Activated gamma-delta T cell (primary cell): Measurements from ENCODE around the gene DAB1.

Source experiments
- DNase-seq: peaks from one replicate; lab custom pipeline; 2025; lab: John Stamatoyannopoulos, UW

DAB1 gene

DNA sequence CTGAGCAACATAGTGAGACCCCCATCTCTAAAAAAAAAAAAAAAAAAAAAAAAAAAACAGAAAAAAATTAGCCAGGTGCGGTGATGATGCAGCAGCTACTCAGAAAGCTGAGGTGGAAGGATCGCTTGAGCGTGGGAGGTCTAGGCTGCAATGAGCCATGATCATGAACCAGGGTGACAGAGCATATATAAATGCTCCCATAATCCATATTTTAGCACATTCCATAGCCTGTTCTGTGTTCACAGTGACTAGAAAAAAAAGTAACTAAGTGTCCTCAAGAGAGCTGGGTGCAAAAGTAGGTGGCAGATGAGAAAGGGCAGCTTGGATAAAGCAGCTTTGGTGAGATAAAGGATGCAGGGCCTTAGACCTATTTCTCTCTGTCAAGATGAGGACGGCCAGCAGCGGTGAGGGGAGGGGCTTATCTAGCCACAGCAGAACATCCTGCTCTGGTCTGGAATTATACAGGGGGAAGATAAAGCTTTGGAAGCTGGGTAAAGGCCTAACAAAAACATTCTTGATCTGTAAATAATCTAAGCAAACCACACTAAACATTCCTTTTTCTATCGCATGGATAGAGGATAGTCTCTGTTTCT lies 205.3 kb downstream of the DAB1 start:
- DNase-seq = no peak

DNA sequence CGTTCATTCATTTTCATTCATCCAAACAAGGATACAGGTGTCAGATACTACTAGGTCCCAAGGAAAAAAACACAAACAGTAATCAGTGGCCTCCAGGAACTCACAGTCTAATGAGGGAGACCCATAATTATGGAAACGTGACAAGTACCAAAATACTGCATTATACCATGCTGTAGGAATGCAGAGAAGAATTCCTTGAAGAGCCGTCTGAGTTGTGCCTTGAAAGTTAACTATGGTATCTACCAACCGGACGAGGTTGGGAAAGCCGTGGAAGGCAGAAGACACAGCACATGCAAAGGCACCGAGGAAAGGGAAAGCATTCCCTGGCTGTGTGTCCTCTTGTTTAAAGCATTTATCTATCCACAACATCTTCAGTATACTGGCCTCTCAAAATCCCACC lies 206.0 kb downstream of the DAB1 start:
- no peak for DNase-seq

DNA sequence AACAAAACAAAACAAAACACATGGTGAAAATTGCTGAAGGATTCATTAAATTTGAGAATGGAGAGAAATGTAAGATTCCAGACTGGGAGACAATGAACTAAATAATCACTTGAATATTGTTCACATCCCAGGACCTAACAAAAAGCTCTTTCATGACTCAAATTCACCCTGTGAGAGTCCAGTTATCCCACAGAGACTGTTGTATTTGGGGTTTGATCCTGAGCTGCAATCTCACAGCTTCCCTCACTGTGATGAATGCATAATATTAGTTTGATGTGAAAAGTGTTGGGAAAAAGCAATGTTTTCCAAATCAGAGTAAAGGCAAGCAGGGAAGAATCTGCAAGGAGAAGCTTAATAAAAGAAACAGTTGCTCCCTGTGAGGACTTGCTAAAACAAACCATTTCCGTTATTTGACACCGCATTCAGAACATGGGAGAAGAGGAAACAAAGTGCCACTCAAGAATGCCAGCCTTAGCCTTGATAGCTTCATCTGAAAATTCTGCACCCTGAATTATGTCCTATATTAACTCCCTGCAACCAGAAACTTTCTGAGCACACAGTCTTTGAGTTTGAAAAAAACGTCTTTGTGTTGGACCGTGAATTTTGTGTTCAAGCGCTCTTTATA lies 208.8 kb downstream of the DAB1 start:
- DNase-seq = no peak

DNA sequence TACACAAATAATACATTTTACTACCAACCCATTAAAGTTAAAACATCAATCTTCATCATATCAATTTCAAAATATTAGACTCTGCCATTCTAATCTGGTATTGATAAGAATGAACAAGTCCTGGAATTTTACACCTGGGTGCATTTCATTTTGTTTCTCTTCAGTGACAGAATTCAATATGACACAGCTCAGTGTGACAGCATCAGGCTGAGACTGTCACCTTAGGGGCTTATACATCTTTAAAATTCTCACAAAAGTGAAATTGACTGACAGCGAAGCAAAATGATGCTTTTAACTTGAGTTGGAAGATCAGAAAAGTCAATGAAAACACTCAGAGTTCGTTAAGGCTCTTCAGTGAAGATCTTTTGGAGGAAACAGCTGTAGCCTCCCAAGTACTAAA lies 213.0 kb downstream of the DAB1 start:
- no peak for DNase-seq

DNA sequence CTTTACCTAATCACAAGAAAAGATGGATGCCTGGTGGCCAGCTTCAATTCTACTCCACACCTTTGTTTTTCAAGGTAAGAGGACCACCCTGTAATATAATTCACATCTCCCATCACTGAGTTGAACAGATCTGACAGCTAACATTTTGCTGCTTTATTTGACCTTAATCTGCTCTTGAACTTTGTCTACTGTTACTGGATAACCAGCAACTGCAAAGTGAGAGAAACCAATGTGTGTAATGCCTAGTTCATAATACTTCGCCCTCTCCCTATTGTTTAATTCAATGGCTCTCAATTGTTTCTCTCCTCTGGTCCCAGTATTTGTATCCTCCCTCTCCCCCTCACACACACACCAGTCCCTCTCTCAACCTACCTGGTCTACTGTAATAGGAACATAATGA lies 214.4 kb downstream of the DAB1 start:
- no peak for DNase-seq

DNA sequence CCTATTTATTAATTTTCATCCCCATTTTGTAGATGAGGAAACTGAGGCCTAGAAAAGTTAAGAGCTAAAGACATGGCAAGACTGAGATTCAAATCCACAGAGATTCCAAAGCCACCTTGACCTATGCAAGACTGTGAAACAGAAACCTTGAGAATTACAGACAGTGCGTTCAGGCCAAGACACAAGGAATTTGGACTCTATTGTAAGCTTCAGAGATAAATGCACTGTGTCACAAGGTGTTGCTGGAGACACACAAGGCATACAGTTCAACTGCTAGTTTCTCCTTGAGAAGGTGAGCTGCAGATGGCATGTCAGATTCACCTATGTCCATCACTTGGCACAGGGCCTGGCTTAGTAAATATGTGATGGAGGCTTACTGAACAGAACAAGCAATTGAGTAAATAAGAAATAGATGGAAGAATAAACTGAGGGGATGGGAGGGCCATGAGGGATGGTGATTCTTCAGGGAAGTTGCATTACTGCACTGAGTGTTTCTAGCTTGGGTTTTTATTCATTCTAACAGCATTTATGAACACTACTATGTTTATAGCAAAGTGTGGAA lies 215.0 kb downstream of the DAB1 start:
- DNase-seq = no peak

DNA sequence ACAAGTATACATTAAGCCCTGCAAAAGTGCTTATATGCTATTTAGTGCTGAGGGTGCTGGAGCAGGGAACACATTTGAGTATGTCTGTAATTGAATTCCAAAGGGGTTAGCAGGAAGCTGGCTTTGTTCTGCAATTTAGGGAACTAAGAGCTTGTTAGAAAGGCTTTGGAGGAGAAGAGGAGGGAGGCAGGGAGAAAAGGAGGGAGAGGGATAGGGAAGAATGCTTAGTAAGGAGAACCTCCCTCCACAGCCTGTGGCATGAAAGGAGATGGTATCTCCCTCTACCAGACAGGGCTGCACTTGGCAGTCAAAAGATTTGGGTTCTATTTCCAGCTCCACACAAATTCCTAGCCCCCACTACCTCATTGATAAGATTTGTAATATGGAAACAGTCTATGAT lies 217.8 kb downstream of the DAB1 start:
- DNase-seq = no peak

DNA sequence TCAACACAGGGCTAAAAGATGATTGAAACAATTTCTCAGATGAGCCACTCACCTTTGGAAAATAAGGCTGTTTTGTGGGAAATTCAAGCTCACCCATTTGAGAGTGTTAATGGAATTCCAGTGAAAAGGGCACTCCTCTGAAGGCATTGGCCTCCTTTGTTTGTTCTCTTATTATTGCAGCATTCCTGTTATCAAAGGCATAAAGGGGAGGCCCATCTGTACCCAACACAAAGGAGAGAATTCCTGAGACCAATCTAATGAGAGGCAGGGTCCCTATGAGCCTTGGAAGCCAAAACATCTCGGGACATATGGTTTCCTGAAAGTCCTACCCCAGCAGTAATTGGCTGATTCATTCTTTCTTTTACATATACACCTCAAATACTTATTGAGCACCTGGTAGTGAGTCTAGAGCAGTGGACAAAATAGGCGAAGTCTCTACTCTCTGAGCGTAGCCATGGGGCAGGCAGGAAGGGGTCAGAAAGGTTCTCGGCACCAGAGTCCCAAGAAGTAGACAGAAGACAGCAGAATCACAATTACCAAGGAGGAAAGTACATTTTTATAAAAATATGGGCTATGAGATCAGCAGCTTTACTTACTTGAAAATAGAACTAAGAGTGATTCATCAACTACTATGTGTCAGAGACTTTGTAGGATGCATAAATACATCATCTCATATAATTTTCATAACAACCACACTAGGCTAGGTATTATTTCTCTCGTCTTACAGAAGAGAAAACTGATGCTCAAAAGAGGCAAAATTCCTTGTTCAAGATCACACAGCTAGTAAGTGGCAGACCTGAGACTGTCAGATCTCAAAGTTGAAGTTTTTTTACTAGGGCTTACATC lies 218.7 kb downstream of the DAB1 start:
- no peak for DNase-seq

DNA sequence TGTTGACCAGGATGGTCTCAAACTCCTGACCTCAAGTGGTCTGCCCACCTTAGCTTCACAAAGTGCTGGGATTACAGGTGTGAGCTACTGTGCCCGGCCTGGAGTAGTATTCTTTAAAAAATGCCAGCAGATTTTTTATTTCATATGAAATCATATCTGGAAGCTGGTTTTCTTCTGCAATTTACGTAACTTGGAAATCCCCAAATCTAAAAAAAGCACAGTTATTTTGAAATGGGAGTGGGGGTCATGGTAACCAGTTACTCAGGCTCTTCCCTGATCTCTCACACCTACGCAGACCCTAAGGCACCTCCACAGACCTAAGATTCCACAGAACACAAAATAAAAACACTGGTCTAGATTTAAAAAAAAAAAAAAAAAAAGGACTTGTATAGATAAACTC lies 219.8 kb downstream of the DAB1 start:
- DNase-seq = no peak

DNA sequence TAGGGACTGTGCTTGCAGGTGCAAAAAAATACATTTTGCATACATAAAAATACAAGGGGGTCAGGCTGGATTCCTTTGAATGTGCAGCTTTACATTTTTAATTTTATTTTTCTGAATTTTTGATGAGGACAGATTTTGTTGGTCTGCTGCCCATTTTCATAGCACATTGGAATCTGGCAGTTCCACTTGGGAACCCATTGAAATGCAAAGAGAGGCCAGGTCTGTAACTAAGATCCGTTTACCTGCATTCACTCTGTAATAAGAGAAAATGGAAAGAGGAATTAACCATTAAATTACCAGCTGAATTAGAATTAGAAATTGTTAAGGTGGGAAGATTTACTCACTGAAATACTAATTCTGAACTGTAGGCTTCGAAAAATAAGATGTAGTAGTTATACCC lies 221.6 kb downstream of the DAB1 start:
- no peak for DNase-seq

DNA sequence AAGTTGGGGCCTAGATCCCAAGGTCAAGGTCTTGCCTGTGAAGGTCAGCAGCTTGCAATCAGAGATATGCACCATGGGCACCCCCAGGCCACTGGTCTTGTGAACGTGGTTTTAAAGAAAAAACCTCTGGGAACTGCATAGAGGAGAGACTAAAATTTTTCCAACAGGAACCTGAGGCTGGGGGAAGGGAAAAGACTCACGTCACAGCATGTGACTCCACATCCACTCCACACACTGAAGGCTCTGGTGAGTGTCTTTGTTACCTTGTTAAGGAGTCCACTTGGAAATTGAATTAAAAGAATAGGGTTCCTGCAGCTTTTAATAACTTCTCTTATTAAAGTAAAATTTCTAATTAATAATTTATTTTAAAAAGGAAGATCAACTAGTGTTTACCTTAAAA lies 224.9 kb downstream of the DAB1 start:
- no peak for DNase-seq

DNA sequence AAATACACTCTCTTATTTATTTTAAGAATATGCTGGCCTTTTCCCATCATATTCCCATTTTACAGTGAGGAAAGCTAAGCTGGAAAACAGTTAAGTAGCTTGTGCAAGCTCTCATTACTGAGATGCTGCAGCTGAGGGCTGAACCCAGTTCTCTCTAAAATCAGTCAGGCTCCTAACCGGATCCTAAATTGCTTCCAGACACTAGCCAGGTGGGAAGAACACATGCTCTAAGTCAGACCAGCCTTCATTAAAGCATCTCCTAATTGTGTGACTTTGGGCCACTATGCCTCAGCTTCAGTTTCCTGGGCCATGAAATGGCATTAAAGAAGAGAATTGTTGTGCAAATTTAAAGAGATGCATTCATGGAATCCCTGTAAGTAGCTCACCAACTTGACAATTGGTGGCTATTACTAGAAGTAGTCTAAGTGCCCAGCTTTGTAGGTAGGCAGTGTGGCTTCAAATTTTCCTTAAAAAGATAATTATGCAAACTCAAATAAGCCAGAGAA lies 228.4 kb downstream of the DAB1 start:
- DNase-seq = no peak

DNA sequence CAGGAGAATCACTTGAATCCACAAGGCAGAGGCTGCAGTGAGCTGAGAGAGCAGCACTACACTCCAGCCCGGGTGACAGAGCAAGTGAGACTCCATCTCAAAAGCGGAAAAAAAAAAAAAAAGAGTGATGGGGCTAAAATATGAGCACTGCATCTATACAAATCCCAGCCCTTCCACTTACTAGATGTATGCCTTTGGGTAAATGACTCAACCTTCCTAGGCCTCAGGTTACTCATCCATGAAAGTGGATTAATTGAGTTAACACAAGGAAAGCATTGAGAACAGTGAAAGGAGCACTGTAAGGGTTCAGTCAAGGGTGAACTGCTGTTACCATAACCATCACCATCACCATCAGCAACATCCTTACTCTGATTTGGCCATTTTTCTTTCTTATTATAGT lies 231.6 kb downstream of the DAB1 start:
- no peak for DNase-seq

DNA sequence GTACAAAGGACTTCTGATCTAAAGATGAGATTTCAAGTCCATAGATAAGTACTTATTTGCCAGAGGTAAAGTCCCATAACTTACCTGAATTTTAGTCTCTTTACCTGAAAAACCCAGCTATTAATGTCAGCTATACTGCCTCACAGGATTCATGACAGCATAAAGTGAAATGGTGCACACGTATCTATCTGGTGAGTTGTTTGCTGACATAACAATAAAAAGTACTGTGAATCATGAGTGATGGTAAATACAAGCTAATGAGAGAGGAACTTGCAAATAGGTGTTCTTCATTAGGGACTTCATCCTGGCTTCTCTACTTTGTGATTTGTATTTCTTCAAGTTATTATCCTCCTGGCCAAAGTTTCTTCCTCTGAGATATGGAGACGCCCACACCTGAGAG lies 233.0 kb downstream of the DAB1 start:
- DNase-seq = no peak

DNA sequence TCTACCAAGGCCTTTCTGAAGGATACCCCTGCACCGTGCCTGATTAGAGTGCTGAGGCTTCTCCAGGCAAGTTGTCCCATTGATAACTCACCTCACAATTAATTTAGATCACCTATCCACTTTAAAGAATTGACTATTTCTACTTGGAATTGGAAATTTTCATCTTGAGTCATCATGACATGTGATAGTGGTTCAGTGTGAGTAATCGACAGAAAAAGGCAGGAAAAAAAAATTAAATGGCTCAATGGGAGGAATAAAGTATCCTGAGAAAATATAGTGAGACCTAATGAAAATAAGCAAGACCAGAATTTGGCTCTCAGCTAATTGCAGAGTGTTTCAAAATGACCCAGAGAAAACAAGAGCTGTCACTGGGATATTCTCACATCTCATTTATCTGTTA lies 235.7 kb downstream of the DAB1 start:
- no peak for DNase-seq

DNA sequence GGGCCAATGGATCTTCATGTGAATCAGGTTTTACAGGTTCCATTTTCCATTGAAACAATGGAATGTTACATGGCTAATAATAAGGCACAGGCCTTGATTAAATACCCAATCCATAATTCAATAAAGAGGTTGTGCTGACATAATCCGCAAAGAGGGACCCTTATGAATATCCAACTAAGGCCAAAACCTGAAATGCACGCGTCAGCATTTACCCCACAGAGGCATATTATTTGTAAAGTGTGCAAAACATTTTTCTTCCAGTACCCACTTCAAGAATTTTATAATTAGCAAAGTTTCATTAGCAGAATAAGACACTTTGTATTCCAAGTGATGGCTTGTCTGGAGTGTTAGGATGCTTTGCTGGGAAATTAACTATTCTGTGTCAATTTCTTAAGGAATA lies 237.4 kb downstream of the DAB1 start:
- no peak for DNase-seq

DNA sequence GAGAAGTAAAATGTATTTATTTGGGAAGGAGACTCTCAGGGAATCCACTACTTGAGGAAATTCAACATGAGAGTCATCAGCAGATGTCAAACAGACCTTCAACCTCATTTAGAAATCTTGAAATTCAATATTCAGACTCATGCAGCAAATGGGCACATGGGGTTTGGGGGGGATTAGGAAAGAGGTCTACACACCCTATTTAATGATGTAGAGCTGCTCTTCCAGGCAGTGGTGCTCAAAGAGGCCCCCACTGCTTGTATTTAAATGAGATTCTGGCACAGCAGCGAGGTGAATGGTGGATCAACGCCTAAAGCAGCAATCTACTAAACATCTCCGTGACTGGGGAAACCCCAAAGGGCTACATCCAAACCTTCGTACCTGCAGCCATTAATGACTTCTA lies 244.9 kb downstream of the DAB1 start:
- no peak for DNase-seq

DNA sequence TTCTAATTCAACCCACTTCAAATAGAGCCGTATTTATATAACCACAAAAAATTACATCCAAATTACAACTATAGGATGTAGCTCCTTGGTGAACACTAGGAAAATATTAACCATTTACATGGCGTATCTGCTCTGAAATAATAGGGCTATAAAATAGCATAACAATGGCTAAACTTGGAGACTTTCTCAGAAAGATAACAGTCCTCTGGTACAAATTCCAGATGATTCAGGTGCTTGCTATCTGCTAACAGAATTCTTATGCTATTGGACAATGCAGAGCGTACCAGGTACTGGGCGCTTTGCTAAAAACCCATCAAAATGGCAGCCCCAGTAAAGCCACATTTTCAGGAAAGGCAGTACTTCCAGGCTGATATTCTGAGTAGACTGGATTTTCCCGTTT lies 248.4 kb downstream of the DAB1 start:
- no peak for DNase-seq

DNA sequence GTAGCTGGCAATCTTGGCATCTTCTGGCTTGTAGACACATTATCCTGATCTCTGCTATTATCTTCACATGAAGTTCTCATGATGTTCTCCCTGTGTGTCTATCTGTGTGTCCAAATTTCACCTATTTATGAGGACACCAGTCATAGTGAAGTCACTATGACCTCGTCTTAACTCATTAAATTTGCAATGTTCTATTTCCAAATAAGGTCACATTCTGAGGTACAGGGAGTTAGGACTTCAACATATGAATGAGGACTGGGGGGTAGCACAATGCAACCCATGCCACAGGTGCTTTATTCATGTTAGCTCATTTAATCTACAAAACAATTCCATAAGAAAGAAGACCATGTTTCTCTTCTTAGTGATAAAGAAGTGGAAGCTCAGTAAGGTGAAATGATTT lies 251.8 kb downstream of the DAB1 start:
- DNase-seq = no peak

DNA sequence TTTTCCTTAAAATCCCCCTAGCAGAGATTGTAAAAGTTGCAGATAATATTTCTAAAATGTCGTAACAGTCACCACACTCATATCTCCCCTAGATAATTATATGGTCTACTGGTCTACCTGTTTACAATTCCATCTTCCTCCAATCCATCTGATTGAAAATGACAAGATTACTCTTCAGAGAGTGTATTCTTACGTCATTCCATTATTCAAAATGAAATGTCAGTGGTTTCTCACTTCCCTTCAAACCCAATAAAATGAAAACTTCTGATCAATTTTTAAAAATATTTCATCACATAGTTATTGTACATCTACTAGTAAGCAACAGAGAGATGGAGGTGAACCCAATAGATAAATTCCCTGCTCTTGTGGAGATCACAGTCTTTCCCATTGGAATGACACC lies 255.9 kb downstream of the DAB1 start:
- DNase-seq = no peak

DNA sequence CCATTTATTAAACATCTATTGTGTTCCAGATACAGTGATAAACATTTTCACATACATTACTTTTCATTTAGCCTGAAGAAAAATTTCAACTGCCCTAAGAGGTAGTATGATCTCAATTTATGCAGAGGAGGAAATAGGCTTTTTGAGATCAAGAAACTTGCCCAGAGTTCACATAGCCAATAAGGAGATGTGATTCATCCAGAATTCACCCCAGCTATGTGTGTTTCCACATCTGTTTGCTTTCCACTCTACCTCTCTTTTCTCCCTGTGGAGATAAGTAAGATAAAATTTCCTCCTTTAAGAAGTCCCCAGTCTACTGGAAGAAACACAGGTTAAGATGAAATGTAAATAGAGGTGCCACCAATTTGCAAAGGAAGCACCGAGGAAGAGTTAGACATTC lies 258.3 kb downstream of the DAB1 start:
- no peak for DNase-seq

DNA sequence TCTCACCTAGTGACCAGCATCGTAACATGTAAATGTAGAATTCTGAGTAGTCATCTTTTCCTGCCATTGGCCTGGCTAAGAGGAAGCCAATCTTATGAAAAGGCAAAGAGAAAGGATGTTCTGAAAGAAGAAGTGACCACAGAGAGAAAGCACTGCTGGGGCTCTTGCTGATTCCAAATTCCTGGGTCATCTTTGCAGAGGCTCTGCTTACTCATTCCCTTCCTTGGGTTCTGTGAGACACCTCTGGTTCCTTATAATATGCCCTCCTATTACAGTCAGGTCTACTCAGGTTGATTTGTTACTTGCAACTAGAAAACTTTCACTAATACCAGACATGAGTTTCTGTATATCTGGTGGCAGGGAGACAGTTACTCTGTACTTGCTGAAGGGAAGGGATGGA lies 259.3 kb downstream of the DAB1 start:
- no peak for DNase-seq

DNA sequence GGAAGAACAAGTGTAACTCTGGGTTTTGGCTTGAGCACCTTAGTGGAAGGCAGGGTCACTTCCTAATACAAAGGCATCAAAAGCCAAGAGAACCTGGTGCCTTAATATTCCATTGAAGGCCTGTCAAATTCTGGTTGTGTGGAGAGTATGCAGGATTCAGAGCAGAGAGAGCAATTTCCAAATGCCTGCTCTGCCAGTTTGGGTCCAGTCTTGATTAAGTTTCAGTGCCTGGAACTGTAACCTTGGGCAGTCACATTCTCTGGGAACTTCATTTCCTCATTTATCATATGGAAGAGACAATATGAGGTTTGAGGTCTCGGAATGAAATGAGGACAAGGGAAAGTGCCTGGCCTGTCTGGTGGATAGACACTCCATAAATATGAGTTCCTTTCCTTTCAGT lies 260.1 kb downstream of the DAB1 start:
- DNase-seq = no peak
